Neural progenitor cell (in vitro differentiated cells): Measurements from ENCODE around the gene ZNF785. TPM values are rescaled to one million over a fixed set of nuclear protein-coding genes. Genes with fewer than 3 reads are reported as not detected.

Experiments
- DNase-seq: peaks from one replicate; pipeline ENCODE4 v3.0.0-alpha.2; 2016; ENCODE audit warnings: low spot score
- H2AFZ ChIP-seq: fragments of 200-600 bp; sonication (generic); replicated peaks from 2 replicates; pipeline ENCODE4 v1.6.1; 2016; ENCODE audit warnings: antibody characterized with exemption
- H3F3A ChIP-seq: fragments of 200-600 bp; sonication (generic); 2 replicates; pipeline ENCODE4 v1.6.1; 2016; ENCODE audit warnings: antibody characterized with exemption, low read depth
- H3K27ac ChIP-seq: fragments of 200-600 bp; sonication (generic); 2 replicates; pipeline ENCODE4 v1.5.1; 2016; ENCODE audit warnings: mild to moderate bottlenecking
- H3K27me3 ChIP-seq: fragments of 200-600 bp; sonication (generic); 2 replicates; pipeline ENCODE4 v1.6.1; 2016; ENCODE audit warnings: mild to moderate bottlenecking, moderate library complexity
- H3K36me3 ChIP-seq: fragments of 200-600 bp; sonication (generic); 2 replicates; pipeline ENCODE4 v1.5.1; 2016
- H3K4me1 ChIP-seq: fragments of 200-600 bp; sonication (generic); 2 replicates; pipeline ENCODE4 v1.6.1; 2016; ENCODE audit warnings: mixed run types
- H3K4me2 ChIP-seq: fragments of 200-600 bp; sonication (generic); 2 replicates; pipeline ENCODE4 v1.6.1; 2016
- H3K4me3 ChIP-seq: fragments of 200-600 bp; sonication (generic); 2 replicates; pipeline ENCODE4 v1.5.1; 2016
- H3K79me2 ChIP-seq: fragments of 200-600 bp; sonication (generic); 2 replicates; pipeline ENCODE4 v1.6.1; 2016; ENCODE audit warnings: low read depth
- H3K9ac ChIP-seq: fragments of 200-600 bp; sonication (generic); 2 replicates; pipeline ENCODE4 v1.6.1; 2016
- H3K9me3 ChIP-seq: fragments of 200-600 bp; sonication (generic); 2 replicates; pipeline ENCODE4 v1.5.1; 2016; ENCODE audit warnings: low read depth
- H4K20me1 ChIP-seq: fragments of 200-600 bp; sonication (generic); 2 replicates; pipeline ENCODE4 v1.6.1; 2016; ENCODE audit warnings: low read depth
- H3K27ac Mint-ChIP-seq: 3 replicates; pipeline ENCODE4 v1.8.0; 2021; ENCODE audit warnings: mixed read lengths
- H3K27me3 Mint-ChIP-seq: 2 replicates; pipeline ENCODE4 v1.8.0; 2022; ENCODE audit warnings: low read depth, mild to moderate bottlenecking, inconsistent platforms, moderate library complexity, mixed read lengths; ENCODE audit not compliant: insufficient read depth
- H3K36me3 Mint-ChIP-seq: 3 replicates; pipeline ENCODE4 v1.8.0; 2021; ENCODE audit warnings: mixed read lengths
- H3K4me1 Mint-ChIP-seq: 3 replicates; pipeline ENCODE4 v1.8.0; 2021; ENCODE audit warnings: mixed read lengths
- H3K4me3 Mint-ChIP-seq: 3 replicates; pipeline ENCODE4 v1.8.0; 2021; ENCODE audit warnings: mild to moderate bottlenecking, moderate library complexity, mixed read lengths
- H3K9me3 Mint-ChIP-seq: 3 replicates; pipeline ENCODE4 v1.8.0; 2020; ENCODE audit warnings: mixed read lengths
- EZH2 ChIP-seq: fragments of 200-600 bp; sonication (generic); IDR thresholded peaks from 2 replicates; pipeline ENCODE4 v1.6.1; 2017; ENCODE audit warnings: antibody characterized with exemption, mild to moderate bottlenecking, moderate library complexity
- EZH2phosphoT487 ChIP-seq: fragments of 200-600 bp; sonication (generic); IDR thresholded peaks from 2 replicates; pipeline ENCODE4 v1.6.1; 2017; ENCODE audit warnings: antibody characterized with exemption
- total RNA-seq: library from RNA; depleted of rRNA; stranded (reverse); fragments of >200 nt; gene quantifications from 2 replicates; pipeline ENCODE4 v1.2.3, GENCODE V29; 2015; ENCODE audit warnings: low replicate concordance
- TF ChIP-seq, protein P1 (sequence below): fragments of 200-600 bp; sonication (generic); IDR thresholded peaks from 2 replicates; pipeline ENCODE4 v1.5.1; 2017; ENCODE audit warnings: antibody characterized with exemption, mild to moderate bottlenecking

ZNF785 gene
- total RNA-seq, 1 donor from 2014 or later = 19.5 TPM

DNA sequence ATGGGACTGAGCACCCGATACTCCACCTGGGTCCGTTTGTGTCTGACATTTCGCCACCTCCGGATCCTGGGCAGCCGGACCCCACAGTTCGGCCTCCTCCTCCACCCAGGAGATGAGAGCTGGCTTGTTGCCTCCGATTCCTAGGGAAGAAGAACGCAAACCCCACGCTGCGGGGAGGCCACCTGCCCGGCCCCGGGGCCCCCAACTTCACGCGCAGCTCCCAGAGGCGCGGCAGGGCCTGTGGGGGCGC lies 27.9 kb downstream of the ZNF785 start:
- no peaks in the 10 kb centered on the region for H3K36me3 ChIP-seq
- DNase-seq = no peak
- peak overlapping the region; percentile 90 for H2AFZ ChIP-seq
- H3K9me3 ChIP-seq = no peaks in the 10 kb centered on the region
- Mint-ChIP-seq H3K9me3 (peaks cover 2% of the 10 kb centered on the region), H3K4me1 (peaks cover 18% of the 10 kb centered on the region), H3K27ac (peak overlapping the region; percentile 74), H3K27me3 (peaks cover 8% of the 10 kb centered on the region), H3K4me3 (peak overlapping the region; percentile 89), H3K36me3 (peaks cover 17% of the 10 kb centered on the region)
- TF ChIP-seq EZH2phosphoT487 = no peak
- TF ChIP-seq, protein P1, sequence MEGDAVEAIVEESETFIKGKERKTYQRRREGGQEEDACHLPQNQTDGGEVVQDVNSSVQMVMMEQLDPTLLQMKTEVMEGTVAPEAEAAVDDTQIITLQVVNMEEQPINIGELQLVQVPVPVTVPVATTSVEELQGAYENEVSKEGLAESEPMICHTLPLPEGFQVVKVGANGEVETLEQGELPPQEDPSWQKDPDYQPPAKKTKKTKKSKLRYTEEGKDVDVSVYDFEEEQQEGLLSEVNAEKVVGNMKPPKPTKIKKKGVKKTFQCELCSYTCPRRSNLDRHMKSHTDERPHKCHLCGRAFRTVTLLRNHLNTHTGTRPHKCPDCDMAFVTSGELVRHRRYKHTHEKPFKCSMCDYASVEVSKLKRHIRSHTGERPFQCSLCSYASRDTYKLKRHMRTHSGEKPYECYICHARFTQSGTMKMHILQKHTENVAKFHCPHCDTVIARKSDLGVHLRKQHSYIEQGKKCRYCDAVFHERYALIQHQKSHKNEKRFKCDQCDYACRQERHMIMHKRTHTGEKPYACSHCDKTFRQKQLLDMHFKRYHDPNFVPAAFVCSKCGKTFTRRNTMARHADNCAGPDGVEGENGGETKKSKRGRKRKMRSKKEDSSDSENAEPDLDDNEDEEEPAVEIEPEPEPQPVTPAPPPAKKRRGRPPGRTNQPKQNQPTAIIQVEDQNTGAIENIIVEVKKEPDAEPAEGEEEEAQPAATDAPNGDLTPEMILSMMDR = peak; percentile 28
- peak overlapping the region; percentile 86 for H3K9ac ChIP-seq
- peak overlapping the region; percentile 94 for H3K4me3 ChIP-seq
- no peaks in the 10 kb centered on the region for H3K4me1 ChIP-seq
- H4K20me1 ChIP-seq = no peaks in the 10 kb centered on the region
- H3K27me3 ChIP-seq = peaks cover 15% of the 10 kb centered on the region
- peak overlapping the region; percentile 85 for H3K27ac ChIP-seq
- H3F3A ChIP-seq = peaks cover 24% of the 10 kb centered on the region
- peaks cover 22% of the 10 kb centered on the region for H3K79me2 ChIP-seq
- H3K4me2 ChIP-seq = peak overlapping the region; percentile 81

DNA sequence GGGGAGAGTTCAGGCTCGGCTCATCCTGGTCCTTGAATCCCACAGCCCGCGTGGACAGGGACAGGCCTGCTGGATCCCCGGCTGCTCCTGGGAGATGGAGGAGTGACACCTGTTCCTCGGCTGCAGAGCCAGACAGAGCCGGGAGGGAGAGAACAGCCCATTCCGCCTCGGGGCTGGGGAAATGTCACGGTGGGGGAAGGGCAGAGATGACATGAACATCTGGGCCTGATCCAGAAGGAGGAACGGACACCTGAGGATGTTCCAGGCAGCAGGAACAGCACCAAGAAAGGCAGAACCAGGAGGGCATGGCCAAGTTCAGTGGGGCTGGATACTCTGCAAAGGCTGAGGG lies 29.4 kb downstream of the ZNF785 start:
- Mint-ChIP-seq H3K36me3 (peaks cover 21% of the 10 kb centered on the region), H3K9me3 (peaks cover 2% of the 10 kb centered on the region), H3K4me1 (peaks cover 18% of the 10 kb centered on the region), H3K27me3 (peaks cover 7% of the 10 kb centered on the region), H3K27ac (peak overlapping the region; percentile 22), H3K4me3 (peak overlapping the region; percentile 89)
- Histone ChIP-seq H3K9me3 (no peaks in the 10 kb centered on the region), H3F3A (peaks cover 24% of the 10 kb centered on the region), H3K27ac (no peak overlapping the region), H3K9ac (no peak overlapping the region), H4K20me1 (no peaks in the 10 kb centered on the region), H3K36me3 (no peaks in the 10 kb centered on the region), H3K27me3 (peaks cover 5% of the 10 kb centered on the region), H3K79me2 (peaks cover 22% of the 10 kb centered on the region), H3K4me1 (no peaks in the 10 kb centered on the region), H3K4me3 (no peak overlapping the region), H3K4me2 (no peak overlapping the region), H2AFZ (no peak overlapping the region)
- DNase-seq = no peak
- TF ChIP-seq EZH2phosphoT487 (no peak), EZH2 (no peak)
- TF ChIP-seq, protein P1 = no peak

DNA sequence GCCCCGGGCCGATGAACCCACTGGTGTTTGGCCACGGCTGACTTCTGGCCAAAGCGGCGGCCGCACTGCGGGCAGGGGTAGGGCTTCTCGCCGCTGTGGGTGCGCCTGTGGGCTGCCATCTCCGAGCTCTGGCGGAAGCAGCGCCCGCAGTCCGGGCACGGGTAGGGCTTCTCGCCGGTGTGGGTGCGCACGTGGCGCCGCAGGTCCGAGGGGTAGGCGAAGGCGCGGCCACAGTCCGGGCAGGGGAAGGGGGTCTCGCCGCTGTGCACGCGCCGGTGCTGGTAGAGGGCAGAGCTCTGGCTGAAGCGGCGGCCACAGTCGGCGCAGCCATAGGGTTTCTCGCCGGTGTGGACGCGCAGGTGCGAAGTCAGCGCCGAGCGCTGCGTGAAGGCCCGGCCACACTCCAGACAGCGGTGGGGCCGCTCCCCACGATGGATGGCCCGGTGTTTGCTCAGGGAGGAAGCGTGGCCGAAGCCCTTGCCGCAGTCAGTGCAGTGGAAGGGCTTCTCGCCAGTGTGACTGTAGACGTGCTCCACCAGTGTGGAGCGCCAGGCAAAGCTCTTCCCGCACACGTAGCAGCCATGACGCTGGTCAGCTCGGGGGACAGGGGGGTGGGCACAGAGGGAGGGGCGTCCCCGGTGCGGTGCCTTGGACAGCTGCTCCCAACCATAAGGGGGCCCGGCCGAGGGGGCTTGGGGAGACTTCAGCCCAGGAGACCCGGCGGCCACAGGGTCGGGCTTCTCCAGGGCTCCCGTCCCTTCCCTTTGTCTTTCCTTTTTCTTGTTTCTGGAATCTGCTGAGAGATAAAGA lies 30.0 kb downstream of the ZNF785 start:
- no peak overlapping the region for H3K4me3 ChIP-seq
- no peak for TF ChIP-seq EZH2
- TF ChIP-seq EZH2phosphoT487 = no peak
- TF ChIP-seq, protein P1 = no peak
- H3K27me3 ChIP-seq = no peaks in the 10 kb centered on the region
- Mint-ChIP-seq H3K27me3 (peaks cover 6% of the 10 kb centered on the region), H3K36me3 (peaks cover 21% of the 10 kb centered on the region), H3K4me1 (peaks cover 18% of the 10 kb centered on the region), H3K4me3 (peak overlapping the region; percentile 89), H3K9me3 (peaks cover 2% of the 10 kb centered on the region), H3K27ac (peak overlapping the region; percentile 22)
- no peaks in the 10 kb centered on the region for H3K4me1 ChIP-seq
- no peaks in the 10 kb centered on the region for H4K20me1 ChIP-seq
- no peaks in the 10 kb centered on the region for H3K36me3 ChIP-seq
- DNase-seq = no peak
- no peak overlapping the region for H2AFZ ChIP-seq
- no peaks in the 10 kb centered on the region for H3K9me3 ChIP-seq
- no peak overlapping the region for H3K4me2 ChIP-seq
- no peak overlapping the region for H3K27ac ChIP-seq
- H3K9ac ChIP-seq = no peak overlapping the region
- peaks cover 22% of the 10 kb centered on the region for H3K79me2 ChIP-seq
- H3F3A ChIP-seq = peaks cover 24% of the 10 kb centered on the region
